Astrocyte of the hippocampus (primary cell): ENCODE measurements around the gene ZFP57.
"Not testable (repeated sequence)": the region's sequence is repeated elsewhere in the genome, so short reads cannot be mapped to it uniquely, and the experiment has no call there.

Experiments used
- DNase-seq: peaks from one replicate; pipeline ENCODE4 v3.0.0; 2011; ENCODE audit warnings: low read depth, low spot score

Gene ZFP57

GRCh38 chr6:29696147-29697125 is 15.5 kb upstream of the ZFP57 start:
- DNase-seq, result no peak

- DNase-seq, result no peak
These were observed 13.7 kb upstream of the ZFP57 start for GRCh38 chr6:29694637-29695036.

GRCh38 chr6:29685718-29686326 is 4.9 kb upstream of the ZFP57 start:
- no peak for DNase-seq

GRCh38 chr6:29681811-29682210 is 859 bp upstream of the ZFP57 start:
- no peak for DNase-seq

GRCh38 chr6:29680416-29680815 is 536 bp downstream of the ZFP57 start:
- DNase-seq, result no peak

- no peak for DNase-seq
These were observed 990 bp downstream of the ZFP57 start for GRCh38 chr6:29679962-29680361.

- DNase-seq, result no peak
These were observed 2.8 kb downstream of the ZFP57 start for GRCh38 chr6:29678114-29678513.

- DNase-seq, result peak; percentile 11
These were observed 3.9 kb downstream of the ZFP57 start for GRCh38 chr6:29676981-29677601.

GRCh38 chr6:29675561-29675960 is 5.4 kb downstream of the ZFP57 start:
- DNase-seq, result no peak

- no peak for DNase-seq
These were observed 6.9 kb downstream of the ZFP57 start for GRCh38 chr6:29674008-29674407.

- no peak for DNase-seq
These were observed 7.8 kb downstream of the ZFP57 start for GRCh38 chr6:29673161-29673560.

GRCh38 chr6:29672116-29672515 is 8.8 kb downstream of the ZFP57 start:
- not testable (repeated sequence) for DNase-seq

GRCh38 chr6:29671026-29671425 is 9.9 kb downstream of the ZFP57 start:
- DNase-seq, result no peak

- no peak for DNase-seq
These were observed 13.8 kb downstream of the ZFP57 start for GRCh38 chr6:29667158-29667557.

GRCh38 chr6:29666826-29667130 is 14.2 kb downstream of the ZFP57 start:
- no peak for DNase-seq

GRCh38 chr6:29665942-29666825 is 14.8 kb downstream of the ZFP57 start:
- no peak for DNase-seq

GRCh38 chr6:29663300-29664042 is 17.5 kb downstream of the ZFP57 start:
- no peak for DNase-seq

GRCh38 chr6:29661502-29662141 is 19.3 kb downstream of the ZFP57 start:
- not testable (repeated sequence) for DNase-seq

- DNase-seq, result no peak
These were observed 19.9 kb downstream of the ZFP57 start for GRCh38 chr6:29661071-29661470.

- DNase-seq, result no peak
These were observed 24.2 kb downstream of the ZFP57 start, which contains the start of gene MOG for GRCh38 chr6:29656798-29657197. Gene MOG, plus strand, starts transcription at chr6:29657092. Its CDS starts 118 bp downstream, at chr6:29657210.
